GM12864 (cell line): ENCODE measurements around the gene SNRNP200.

Experiments
- DNase-seq: peaks from one replicate; pipeline ENCODE4 v3.0.0-alpha.2; 2011; ENCODE audit warnings: low read depth
- H3K4me3 ChIP-seq: 2 replicates; pipeline ENCODE4 v1.5.1; 2011; ENCODE audit warnings: mild to moderate bottlenecking, low read depth, low read length, control low read depth
- TF ChIP-seq, protein P1 (sequence below): IDR thresholded peaks from 2 replicates; pipeline ENCODE4 v1.5.1; 2011; ENCODE audit warnings: low read depth, mild to moderate bottlenecking, moderate library complexity, low read length, control low read depth, inconsistent platforms; ENCODE audit errors: missing control alignments

Gene SNRNP200

DNA sequence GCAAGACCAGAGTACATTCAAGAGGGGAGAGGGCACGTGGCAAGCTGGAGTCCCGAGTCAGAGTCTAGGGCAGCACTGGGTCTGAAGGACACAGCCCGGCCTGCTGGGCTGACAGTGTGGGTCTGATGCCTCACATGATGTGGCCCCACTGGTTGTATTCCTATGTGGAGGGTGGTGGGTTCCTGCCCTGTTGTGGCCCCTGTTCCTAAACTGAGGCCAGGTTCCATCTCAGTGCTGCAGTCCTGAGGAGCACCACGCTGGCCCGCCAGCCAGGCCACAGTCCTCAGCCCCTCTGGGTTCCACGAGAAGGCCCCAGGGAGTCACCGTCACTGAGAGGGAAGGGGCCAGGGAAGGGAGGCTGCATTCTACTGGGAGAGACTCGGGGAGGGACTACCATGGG is 52.8 kb downstream of the SNRNP200 start:
- no peak overlapping the region for H3K4me3 ChIP-seq
- no peak for DNase-seq
- TF ChIP-seq, protein P1, sequence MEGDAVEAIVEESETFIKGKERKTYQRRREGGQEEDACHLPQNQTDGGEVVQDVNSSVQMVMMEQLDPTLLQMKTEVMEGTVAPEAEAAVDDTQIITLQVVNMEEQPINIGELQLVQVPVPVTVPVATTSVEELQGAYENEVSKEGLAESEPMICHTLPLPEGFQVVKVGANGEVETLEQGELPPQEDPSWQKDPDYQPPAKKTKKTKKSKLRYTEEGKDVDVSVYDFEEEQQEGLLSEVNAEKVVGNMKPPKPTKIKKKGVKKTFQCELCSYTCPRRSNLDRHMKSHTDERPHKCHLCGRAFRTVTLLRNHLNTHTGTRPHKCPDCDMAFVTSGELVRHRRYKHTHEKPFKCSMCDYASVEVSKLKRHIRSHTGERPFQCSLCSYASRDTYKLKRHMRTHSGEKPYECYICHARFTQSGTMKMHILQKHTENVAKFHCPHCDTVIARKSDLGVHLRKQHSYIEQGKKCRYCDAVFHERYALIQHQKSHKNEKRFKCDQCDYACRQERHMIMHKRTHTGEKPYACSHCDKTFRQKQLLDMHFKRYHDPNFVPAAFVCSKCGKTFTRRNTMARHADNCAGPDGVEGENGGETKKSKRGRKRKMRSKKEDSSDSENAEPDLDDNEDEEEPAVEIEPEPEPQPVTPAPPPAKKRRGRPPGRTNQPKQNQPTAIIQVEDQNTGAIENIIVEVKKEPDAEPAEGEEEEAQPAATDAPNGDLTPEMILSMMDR: no peak

DNA sequence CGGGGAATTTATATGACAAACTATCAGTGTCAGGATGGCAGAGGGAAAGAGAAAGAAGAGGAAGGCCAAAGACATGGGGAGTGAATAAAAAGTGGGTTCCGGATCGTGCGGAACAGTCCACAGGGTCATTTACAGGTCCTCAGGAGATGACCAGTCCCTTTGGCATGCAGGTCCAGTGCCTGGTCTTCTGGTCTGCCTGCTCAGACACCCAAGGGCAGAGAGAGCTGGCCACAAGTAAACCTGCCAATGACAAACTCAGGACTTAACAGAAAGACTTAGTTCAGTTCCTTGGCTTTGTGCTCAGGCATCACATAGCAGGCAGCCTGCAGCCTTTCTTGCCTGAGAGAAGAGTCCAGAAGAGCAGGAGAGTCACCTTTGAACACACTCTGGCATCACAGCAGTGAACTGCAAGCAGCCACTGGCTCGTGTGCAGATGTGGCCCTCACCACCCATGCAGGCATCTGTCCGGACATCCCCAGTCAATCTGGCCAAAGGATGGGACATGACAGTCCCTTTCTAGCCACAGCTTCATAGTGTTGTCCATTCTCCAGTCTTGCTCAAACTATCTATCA is 53.5 kb downstream of the SNRNP200 start:
- no peak overlapping the region for H3K4me3 ChIP-seq
- no peak for DNase-seq
- TF ChIP-seq, protein P1: no peak

DNA sequence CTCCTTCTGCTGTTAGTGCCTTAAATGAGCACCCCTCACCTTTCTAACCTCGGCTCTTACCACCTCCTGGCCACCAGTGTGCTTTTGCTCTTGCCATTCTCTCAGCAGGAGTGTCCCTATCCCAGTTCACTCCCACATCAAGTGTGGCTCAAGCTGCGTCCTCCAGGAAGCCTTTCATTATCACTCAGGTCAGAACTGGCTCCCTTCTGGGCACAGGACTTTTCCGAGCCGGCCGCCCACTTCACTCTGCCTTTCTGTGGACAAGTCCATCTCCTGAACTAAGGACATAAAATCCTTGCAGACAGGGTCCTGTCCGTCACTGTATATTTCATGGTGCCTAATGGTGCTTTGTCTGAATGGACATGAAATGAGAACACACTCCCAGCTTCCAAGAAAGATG is 55.2 kb downstream of the SNRNP200 start:
- DNase-seq: no peak
- TF ChIP-seq, protein P1: no peak
- H3K4me3 ChIP-seq: no peak overlapping the region

DNA sequence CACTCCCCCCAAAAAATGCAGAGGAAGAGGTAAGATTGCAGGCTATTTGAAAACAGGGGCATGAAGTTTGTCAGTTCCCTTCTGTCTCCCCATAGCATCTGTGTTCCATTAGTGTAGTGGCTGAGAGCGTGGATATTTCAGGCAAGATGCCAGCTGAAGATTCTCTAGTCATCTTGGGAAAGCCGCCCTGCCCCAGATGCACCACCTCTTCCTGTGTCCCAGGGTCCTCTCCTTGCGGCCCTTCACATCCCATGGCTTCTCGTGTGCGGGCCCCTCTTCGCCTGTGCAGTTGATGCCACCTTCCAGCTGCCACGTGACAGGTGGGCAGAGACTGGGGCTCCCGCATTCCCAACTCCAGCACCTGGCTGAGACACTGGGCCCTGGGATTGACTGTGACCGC is 55.7 kb downstream of the SNRNP200 start:
- H3K4me3 ChIP-seq: no peak overlapping the region
- no peak for DNase-seq
- TF ChIP-seq, protein P1: no peak

DNA sequence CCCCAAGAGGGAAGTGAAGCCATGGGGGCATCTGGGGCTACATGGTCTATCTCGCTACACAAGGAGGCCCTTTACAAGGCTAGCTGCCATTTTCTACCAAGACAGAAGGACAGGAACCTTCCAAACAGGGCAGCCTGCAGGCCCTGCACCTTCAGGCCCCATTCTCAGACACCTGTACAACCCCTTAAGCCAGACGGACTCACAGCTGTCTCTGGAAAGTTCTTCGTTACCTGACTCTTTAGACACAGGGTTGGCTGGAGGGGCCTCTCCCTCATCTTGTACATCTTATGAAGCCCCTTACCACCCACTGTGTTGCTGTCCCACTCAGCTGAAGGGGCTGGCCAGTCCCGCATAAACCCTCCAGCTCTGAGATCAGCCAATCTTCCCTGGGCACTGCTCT is 56.7 kb downstream of the SNRNP200 start:
- TF ChIP-seq, protein P1: no peak
- H3K4me3 ChIP-seq: no peak overlapping the region
- no peak for DNase-seq

DNA sequence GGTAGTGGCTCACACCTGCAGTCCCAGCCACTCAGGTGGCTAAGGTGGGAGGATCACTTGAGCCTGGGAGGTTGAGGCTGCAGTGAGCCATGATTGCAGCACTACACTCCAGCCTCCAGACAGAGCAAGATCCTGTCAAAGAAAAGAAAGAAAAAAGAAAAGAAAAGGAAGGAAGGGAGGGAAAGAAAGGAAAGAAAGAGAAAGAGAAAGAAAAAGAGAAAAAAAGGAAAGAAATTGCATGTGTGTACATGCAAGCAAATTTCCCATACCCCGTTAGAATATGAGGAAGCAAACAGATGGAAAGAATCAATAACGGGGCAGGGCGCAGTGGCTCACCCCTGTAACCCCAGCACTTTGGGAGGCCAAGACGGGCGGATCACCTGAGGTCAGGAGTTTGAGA is 57.5 kb downstream of the SNRNP200 start:
- TF ChIP-seq, protein P1: no peak
- DNase-seq: no peak
- no peak overlapping the region for H3K4me3 ChIP-seq

DNA sequence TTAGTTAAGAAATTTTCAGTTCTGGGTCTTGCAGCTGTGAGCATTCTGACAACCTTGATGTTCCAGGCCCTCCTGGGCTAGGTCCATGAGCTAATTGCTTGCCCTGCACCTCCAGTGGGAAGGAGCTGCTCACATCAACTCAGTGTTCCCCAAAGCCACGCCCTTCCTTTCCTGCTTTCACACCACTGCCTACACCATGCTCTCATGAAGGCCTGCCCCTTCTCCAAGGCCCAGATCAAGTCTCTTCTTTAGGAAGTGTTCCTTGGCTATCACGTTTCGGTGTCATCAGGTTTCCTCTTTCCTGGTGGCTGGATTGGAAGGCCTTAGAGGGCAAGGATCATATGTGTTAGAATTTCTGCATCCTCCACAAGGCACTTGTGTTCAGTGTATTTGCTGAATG is 58.3 kb downstream of the SNRNP200 start:
- no peak overlapping the region for H3K4me3 ChIP-seq
- TF ChIP-seq, protein P1: no peak
- no peak for DNase-seq
